Measurements from ENCODE around the gene CDH13.

Gene CDH13

DNA sequence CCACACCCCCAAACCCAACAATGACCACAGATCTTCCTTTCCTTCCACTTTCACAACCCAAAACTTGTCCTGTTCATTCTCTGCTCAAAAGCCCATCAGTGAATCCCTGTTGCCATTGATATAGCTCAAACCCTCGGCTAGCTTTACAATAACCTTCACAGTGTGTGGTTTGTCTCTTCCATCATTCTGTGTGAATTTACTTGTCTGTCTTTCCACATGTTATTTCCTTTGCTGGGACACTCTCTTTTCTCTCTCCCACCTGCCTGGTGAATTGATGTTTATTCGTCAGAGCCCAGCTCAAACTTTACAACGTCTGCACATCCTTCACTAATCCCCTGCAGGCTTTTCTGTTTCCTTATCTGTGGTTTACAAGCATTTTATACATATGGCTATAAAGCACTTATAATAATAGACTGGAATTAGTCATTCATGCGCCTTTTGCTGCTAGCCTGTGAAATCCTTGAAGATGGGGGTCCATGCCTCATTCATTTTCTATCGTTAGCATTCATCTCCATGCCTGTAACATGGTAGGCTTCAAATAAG is 114.4 kb downstream of the CDH13 start:
- Histone ChIP-seq H3K27ac (ENCODE audit: low read length) (no peak overlapping the region), H3K36me3 (ENCODE audit: control insufficient read depth, insufficient read depth, low read length) (no peaks in the 10 kb centered on the region), H3K27me3 (ENCODE audit: control insufficient read depth, insufficient read depth, low read length) (no peaks in the 10 kb centered on the region), H3K9me3 (ENCODE audit: control insufficient read depth, insufficient read depth, low read length) (no peaks in the 10 kb centered on the region), H3K4me3 (ENCODE audit: low read length) (no peak overlapping the region), H3K4me1 (ENCODE audit: control insufficient read depth, insufficient read depth, low read length) (no peaks in the 10 kb centered on the region)
- DNase-seq (ENCODE audit: low read depth, low spot score): no peak
- WGBS (ENCODE audit: insufficient coverage, insufficient read length): no CpG with 5 or more reads among the region's 5 CpGs

DNA sequence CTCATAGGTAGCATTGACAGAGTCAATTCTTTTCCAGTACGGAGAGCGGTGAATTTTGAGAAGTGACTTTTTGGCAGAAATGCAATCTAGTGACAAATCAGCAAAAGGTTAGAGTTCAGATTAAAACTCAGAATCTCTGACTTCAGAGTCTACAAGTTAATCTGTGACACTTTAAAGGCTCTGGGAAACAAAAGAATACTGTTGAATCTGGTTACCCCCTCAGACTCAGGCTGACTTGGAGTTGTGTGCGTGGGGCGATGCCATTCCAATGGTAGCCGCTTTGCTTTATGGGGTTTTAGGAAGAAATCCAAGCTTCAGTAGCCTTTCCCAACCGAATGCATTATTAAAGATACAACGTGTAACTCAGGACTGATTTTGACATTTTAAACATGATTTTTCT is 118.2 kb downstream of the CDH13 start:
- WGBS (ENCODE audit: insufficient coverage, insufficient read length): no CpG with 5 or more reads among the region's 7 CpGs
- Histone ChIP-seq H3K9me3 (ENCODE audit: control insufficient read depth, insufficient read depth, low read length) (no peaks in the 10 kb centered on the region), H3K4me1 (ENCODE audit: control insufficient read depth, insufficient read depth, low read length) (peaks cover 2% of the 10 kb centered on the region; the same call in 1 of the 2 replicates), H3K27ac (ENCODE audit: low read length) (no peak overlapping the region), H3K36me3 (ENCODE audit: control insufficient read depth, insufficient read depth, low read length) (no peaks in the 10 kb centered on the region), H3K4me3 (ENCODE audit: low read length) (no peak overlapping the region), H3K27me3 (ENCODE audit: control insufficient read depth, insufficient read depth, low read length) (no peaks in the 10 kb centered on the region)
- DNase-seq (ENCODE audit: low read depth, low spot score): no peak

DNA sequence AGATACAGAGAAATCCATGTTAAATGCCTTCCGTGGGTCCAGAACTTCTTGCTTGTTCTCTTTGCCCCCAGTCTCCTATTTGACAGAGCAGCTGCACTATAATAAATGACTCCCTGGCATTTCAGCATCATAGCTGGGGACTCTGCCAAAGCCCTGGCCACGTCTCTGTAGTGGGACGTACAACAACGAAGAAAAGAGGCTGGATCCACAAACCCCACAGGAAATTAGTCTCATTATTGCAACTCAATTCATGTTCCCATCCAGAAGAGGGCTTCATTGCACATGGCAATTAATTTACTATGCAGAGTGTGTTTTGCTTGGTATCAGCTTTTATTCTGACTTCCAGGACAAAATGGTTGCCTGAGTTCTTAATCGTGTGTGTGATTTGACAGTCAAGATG is 121.3 kb downstream of the CDH13 start:
- Histone ChIP-seq H3K4me3 (ENCODE audit: low read length) (no peak overlapping the region), H3K36me3 (ENCODE audit: control insufficient read depth, insufficient read depth, low read length) (no peaks in the 10 kb centered on the region), H3K27me3 (ENCODE audit: control insufficient read depth, insufficient read depth, low read length) (no peaks in the 10 kb centered on the region), H3K9me3 (ENCODE audit: control insufficient read depth, insufficient read depth, low read length) (no peaks in the 10 kb centered on the region), H3K27ac (ENCODE audit: low read length) (no peak overlapping the region), H3K4me1 (ENCODE audit: control insufficient read depth, insufficient read depth, low read length) (peaks cover 2% of the 10 kb centered on the region; the same call in 1 of the 2 replicates)
- no CpG with 5 or more reads among the region's 5 CpGs for WGBS (ENCODE audit: insufficient coverage, insufficient read length)
- DNase-seq (ENCODE audit: low read depth, low spot score): no peak

DNA sequence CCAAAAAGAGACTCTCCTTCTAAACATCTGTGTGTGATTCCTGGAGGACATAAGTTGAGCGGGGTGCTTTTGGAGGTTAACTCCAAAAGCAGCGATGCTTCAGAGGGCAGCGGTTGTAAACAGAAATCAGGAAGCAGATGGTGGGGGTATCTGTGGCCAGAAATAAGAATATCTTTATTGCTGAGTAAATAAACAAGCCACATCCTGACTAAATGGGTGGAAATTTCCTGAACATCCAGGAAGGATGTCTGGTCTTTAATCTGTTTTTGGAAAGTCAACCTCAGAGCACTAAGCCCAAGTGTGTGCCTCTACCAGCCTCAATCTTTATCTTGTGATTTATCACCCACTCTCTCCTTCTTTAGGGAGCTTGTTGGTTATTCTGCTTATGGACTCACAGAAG is 123.3 kb downstream of the CDH13 start:
- no peak overlapping the region for H3K4me3 ChIP-seq (ENCODE audit: low read length)
- no peaks in the 10 kb centered on the region for H3K36me3 ChIP-seq (ENCODE audit: control insufficient read depth, insufficient read depth, low read length)
- H3K9me3 ChIP-seq (ENCODE audit: control insufficient read depth, insufficient read depth, low read length): no peaks in the 10 kb centered on the region
- H3K27ac ChIP-seq (ENCODE audit: low read length): no peak overlapping the region
- DNase-seq (ENCODE audit: low read depth, low spot score): no peak
- H3K4me1 ChIP-seq (ENCODE audit: control insufficient read depth, insufficient read depth, low read length): peaks cover 2% of the 10 kb centered on the region; the same call in 1 of the 2 replicates
- WGBS (ENCODE audit: insufficient coverage, insufficient read length): no CpG with 5 or more reads among the region's 3 CpGs
- no peaks in the 10 kb centered on the region for H3K27me3 ChIP-seq (ENCODE audit: control insufficient read depth, insufficient read depth, low read length)

DNA sequence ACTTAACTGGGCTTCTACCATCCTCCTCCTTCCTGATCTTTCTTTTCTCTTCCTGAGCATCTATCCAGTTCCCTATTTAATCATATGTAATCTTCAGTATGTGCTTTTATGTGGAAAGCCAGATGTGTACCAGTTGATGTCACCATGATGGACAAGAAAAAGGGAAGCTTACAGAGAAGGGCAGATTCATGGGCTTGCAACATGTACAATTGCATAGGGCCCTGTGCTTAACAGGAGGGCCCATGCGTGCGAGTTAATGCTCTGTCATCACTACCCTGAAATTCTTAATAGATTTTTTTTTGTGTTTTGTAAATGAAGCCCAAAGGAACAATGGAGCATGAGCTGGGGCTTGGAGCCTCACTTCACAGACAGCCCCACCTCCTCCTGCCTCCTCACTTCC is 124.3 kb downstream of the CDH13 start:
- H3K36me3 ChIP-seq (ENCODE audit: control insufficient read depth, insufficient read depth, low read length): no peaks in the 10 kb centered on the region
- DNase-seq (ENCODE audit: low read depth, low spot score): no peak
- H3K9me3 ChIP-seq (ENCODE audit: control insufficient read depth, insufficient read depth, low read length): no peaks in the 10 kb centered on the region
- H3K27me3 ChIP-seq (ENCODE audit: control insufficient read depth, insufficient read depth, low read length): no peaks in the 10 kb centered on the region
- no peak overlapping the region for H3K4me3 ChIP-seq (ENCODE audit: low read length)
- H3K4me1 ChIP-seq (ENCODE audit: control insufficient read depth, insufficient read depth, low read length): peaks cover 2% of the 10 kb centered on the region; the same call in 1 of the 2 replicates
- WGBS (ENCODE audit: insufficient coverage, insufficient read length): no CpG with 5 or more reads among the region's 2 CpGs
- H3K27ac ChIP-seq (ENCODE audit: low read length): no peak overlapping the region

DNA sequence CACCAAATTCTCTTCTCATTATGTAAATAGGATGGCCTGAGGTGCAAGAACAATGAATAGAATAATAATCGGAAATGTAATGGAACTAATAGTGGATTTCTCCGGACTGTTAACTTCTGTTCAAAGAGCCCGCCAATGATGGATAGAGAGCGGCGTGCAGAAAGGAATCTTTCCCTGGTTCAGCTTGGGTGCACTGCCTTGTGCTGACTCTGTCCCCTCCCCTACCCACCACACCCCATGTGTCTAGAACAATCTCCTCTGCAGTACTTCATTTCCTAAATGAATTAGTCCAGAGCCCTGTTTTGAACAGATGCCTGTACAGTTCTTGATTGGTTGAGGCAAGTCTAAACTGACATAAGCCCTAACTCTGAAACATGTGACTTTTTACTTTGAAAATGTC is 125.4 kb downstream of the CDH13 start:
- no CpG with 5 or more reads among the region's 5 CpGs for WGBS (ENCODE audit: insufficient coverage, insufficient read length)

DNA sequence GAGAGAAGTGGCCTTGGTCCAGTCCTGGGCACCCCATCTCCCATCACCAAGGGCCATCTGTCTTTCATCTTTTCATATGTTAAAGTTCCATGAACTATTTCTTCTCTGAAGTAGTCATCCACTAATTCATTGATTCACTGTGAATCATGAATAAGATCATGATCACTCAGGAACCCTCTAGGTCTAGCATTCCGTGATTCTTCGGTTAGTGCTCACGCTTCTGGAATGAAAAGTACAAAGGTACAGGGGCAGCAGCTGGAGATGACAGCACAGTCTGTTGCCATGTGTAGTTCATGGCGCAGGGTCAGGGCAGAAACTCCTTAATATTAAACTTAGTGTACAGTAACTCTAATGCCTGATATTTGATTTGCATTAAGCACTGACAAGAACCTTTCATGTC is 127.1 kb downstream of the CDH13 start:
- no CpG with 5 or more reads among the region's 4 CpGs for WGBS (ENCODE audit: insufficient coverage, insufficient read length)
- H3K4me3 ChIP-seq (ENCODE audit: low read length): no peak overlapping the region
- peaks cover under 1% of the 10 kb centered on the region; the same call in 1 of the 2 replicates for H3K4me1 ChIP-seq (ENCODE audit: control insufficient read depth, insufficient read depth, low read length)
- no peaks in the 10 kb centered on the region for H3K27me3 ChIP-seq (ENCODE audit: control insufficient read depth, insufficient read depth, low read length)
- no peaks in the 10 kb centered on the region for H3K36me3 ChIP-seq (ENCODE audit: control insufficient read depth, insufficient read depth, low read length)
- no peaks in the 10 kb centered on the region for H3K9me3 ChIP-seq (ENCODE audit: control insufficient read depth, insufficient read depth, low read length)
- H3K27ac ChIP-seq (ENCODE audit: low read length): no peak overlapping the region
- DNase-seq (ENCODE audit: low read depth, low spot score): no peak

More for the DNA sequence above, 125.4 kb downstream of the CDH13 start:
- Histone ChIP-seq H3K9me3 (ENCODE audit: control insufficient read depth, insufficient read depth, low read length) (no peaks in the 10 kb centered on the region), H3K27ac (ENCODE audit: low read length) (no peak overlapping the region), H3K27me3 (ENCODE audit: control insufficient read depth, insufficient read depth, low read length) (no peaks in the 10 kb centered on the region), H3K4me1 (ENCODE audit: control insufficient read depth, insufficient read depth, low read length) (peaks cover 2% of the 10 kb centered on the region; the same call in 1 of the 2 replicates), H3K4me3 (ENCODE audit: low read length) (no peak overlapping the region), H3K36me3 (ENCODE audit: control insufficient read depth, insufficient read depth, low read length) (no peaks in the 10 kb centered on the region)
- DNase-seq (ENCODE audit: low read depth, low spot score): no peak

DNA sequence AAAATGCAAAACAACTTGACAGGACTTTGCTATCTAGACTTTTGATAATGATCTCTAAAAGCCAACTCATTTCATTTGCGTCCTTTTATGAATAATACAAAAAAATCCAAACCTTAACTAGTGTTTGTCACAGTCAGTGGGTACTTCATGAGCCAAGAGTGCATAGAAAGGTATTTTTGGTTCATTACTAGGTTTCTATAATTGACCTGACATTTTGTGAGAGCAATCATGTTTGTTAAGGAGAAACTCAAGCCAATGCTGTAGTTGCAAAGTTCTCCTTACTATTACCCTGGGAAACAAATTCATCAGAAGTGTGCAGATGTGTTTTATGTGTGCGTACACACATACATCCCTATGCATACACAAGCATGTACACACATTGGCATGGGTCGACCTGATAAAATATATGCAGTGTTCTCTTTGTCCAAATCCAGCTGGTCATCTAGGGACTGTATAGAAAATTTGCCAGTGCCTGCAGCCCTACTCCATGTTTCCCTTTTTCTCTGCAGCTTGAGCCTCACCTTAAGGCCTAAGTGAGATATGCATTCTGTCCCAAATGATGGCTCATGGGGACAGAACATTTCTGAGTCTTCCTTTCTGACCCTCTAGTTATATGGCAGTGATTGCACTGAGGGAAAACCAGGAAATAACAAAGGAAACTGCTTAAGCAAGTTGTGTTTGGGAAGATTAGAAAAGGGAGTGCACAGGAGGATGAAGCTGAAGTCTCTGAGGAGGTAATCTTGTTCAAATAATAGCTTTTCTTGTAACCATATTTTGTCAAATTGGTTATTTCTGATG is 128.1 kb downstream of the CDH13 start:
- Histone ChIP-seq H3K4me3 (ENCODE audit: low read length) (no peak overlapping the region), H3K9me3 (ENCODE audit: control insufficient read depth, insufficient read depth, low read length) (no peaks in the 10 kb centered on the region), H3K27ac (ENCODE audit: low read length) (no peak overlapping the region), H3K4me1 (ENCODE audit: control insufficient read depth, insufficient read depth, low read length) (peaks cover 2% of the 10 kb centered on the region; the same call in 1 of the 2 replicates), H3K36me3 (ENCODE audit: control insufficient read depth, insufficient read depth, low read length) (no peaks in the 10 kb centered on the region), H3K27me3 (ENCODE audit: control insufficient read depth, insufficient read depth, low read length) (no peaks in the 10 kb centered on the region)
- no CpG with 5 or more reads among the region's 3 CpGs for WGBS (ENCODE audit: insufficient coverage, insufficient read length)
- no peak for DNase-seq (ENCODE audit: low read depth, low spot score)

DNA sequence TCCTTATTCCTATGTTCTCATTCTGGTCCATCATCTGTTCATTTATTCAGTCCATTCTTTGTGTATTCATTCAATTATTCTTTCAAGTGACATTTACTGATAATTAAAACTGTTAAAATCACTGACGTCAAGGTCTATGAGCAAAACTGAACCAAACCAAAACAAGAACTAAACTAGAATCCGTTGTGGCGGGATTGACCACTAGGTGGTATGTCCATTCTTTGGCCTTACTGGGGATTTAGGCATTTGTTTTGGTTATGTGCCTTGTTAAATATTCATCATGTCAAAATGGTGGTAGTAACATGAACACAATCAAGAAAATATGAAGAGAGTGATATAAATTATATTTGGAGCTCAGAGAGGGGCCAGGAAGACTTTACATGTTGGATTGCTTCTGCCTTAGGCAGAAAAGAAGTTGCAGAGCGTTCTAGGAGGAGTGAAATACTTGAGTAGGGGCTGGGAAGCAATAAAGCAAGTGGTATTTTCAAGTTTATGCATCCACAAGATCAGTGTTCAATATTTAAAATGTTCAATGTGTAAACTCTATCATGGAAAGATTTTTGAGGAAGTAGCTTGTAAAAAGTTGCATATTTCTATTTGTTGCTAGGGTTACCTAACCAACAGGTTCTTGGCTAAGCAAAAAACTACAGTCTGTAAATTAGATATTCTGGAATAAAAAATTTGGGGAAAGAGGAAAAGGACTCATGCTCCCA is 129.0 kb downstream of the CDH13 start:
- no peaks in the 10 kb centered on the region for H3K36me3 ChIP-seq (ENCODE audit: control insufficient read depth, insufficient read depth, low read length)
- H3K9me3 ChIP-seq (ENCODE audit: control insufficient read depth, insufficient read depth, low read length): no peaks in the 10 kb centered on the region
- peaks cover 2% of the 10 kb centered on the region; the same call in 1 of the 2 replicates for H3K4me1 ChIP-seq (ENCODE audit: control insufficient read depth, insufficient read depth, low read length)
- WGBS (ENCODE audit: insufficient coverage, insufficient read length): no CpG with 5 or more reads among the region's 4 CpGs
- no peaks in the 10 kb centered on the region for H3K27me3 ChIP-seq (ENCODE audit: control insufficient read depth, insufficient read depth, low read length)
- H3K4me3 ChIP-seq (ENCODE audit: low read length): no peak overlapping the region
- no peak overlapping the region for H3K27ac ChIP-seq (ENCODE audit: low read length)
- no peak for DNase-seq (ENCODE audit: low read depth, low spot score)

DNA sequence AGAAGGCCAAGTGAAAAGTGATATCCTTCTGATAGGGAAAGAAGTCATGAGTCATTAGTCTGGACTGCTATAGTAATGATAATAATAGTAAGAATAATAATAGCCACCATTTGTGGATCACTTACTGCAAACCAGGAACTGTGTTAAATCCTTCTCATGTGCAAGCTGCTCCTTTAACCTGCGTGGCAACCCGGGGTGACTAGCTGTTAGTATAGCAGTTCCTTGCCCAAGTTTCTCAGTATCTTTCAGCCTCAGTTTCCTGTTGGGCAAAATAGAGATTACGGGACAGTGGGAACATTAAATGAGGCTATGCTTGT is 129.5 kb downstream of the CDH13 start:
- Histone ChIP-seq H3K27ac (ENCODE audit: low read length) (no peak overlapping the region), H3K36me3 (ENCODE audit: control insufficient read depth, insufficient read depth, low read length) (no peaks in the 10 kb centered on the region), H3K4me1 (ENCODE audit: control insufficient read depth, insufficient read depth, low read length) (peaks cover 2% of the 10 kb centered on the region; the same call in 1 of the 2 replicates), H3K27me3 (ENCODE audit: control insufficient read depth, insufficient read depth, low read length) (no peaks in the 10 kb centered on the region), H3K9me3 (ENCODE audit: control insufficient read depth, insufficient read depth, low read length) (no peaks in the 10 kb centered on the region), H3K4me3 (ENCODE audit: low read length) (no peak overlapping the region)
- WGBS (ENCODE audit: insufficient coverage, insufficient read length): no CpG with 5 or more reads among the region's 3 CpGs
- DNase-seq (ENCODE audit: low read depth, low spot score): no peak
